HFFc6 (cell line): ENCODE data around the gene COL23A1. TPM values are rescaled to one million over a fixed set of nuclear protein-coding genes. Genes with fewer than 3 reads are reported as not detected.

Experiments
- DNase-seq: peaks from one replicate; pipeline ENCODE4 v3.0.0-alpha.2; 2018
- H3K27ac Mint-ChIP-seq: 2 replicates; pipeline ENCODE4 v1.8.0; 2020; ENCODE audit warnings: mild to moderate bottlenecking, mixed read lengths
- H3K27me3 Mint-ChIP-seq: 2 replicates; pipeline ENCODE4 v1.8.0; 2021; ENCODE audit warnings: mild to moderate bottlenecking, moderate library complexity, mixed read lengths; ENCODE audit not compliant: insufficient read depth
- H3K36me3 Mint-ChIP-seq: 2 replicates; pipeline ENCODE4 v1.8.0; 2021; ENCODE audit warnings: low read depth, mixed read lengths
- H3K4me1 Mint-ChIP-seq: 2 replicates; pipeline ENCODE4 v1.8.0; 2020; ENCODE audit warnings: low read depth, mixed read lengths
- H3K4me3 Mint-ChIP-seq: 2 replicates; pipeline ENCODE4 v1.8.0; 2020; ENCODE audit warnings: mild to moderate bottlenecking, moderate library complexity, mixed read lengths
- H3K9me3 Mint-ChIP-seq: 2 replicates; pipeline ENCODE4 v1.8.0; 2020; ENCODE audit warnings: mild to moderate bottlenecking, mixed read lengths
- CTCF ChIP-seq: fragments of 200-600 bp; sonication (generic); IDR thresholded peaks from 2 replicates; pipeline ENCODE4 v1.5.0; 2021; ENCODE audit warnings: antibody characterized with exemption, mild to moderate bottlenecking
- total RNA-seq, 6 experiments: library from RNA; stranded (reverse); fragmentation: NEBNext Ultra II Directional; extraction: Animal tissue kit (Norgen Biotek cat#: 25700); gene quantifications; 2 replicates in 1 of 6; 3 replicates in 5 of 6; pipeline ENCODE4 v1.2.3, GENCODE V29; 2021

The COL23A1 gene
- total RNA-seq, 6 experiments from 2014 or later, result not detected

DNA sequence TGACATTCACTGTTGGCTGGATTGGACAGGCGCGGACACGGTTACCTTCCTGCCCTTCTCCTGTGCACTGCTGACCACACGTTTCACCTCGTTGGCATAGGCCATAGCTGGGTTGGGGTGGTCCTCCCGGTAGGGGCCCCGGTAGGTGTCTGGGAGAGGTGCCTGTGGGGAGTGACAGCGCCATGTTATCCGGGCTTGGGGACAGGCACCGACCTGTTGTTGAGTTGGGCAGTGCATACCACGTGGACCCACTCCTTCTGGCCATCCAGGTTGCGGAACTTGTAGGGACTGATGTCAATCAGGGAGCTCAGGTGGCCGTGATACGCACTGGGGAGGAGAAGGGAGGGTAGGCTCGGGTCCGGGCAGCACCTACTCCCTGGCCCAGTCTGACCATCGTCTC lies 365.8 kb downstream of the COL23A1 start:
- no peak for TF ChIP-seq CTCF
- Mint-ChIP-seq H3K9me3 (no peaks in the 10 kb centered on the region; the same call in 1 of the 2 replicates), H3K27ac (no peak overlapping the region), H3K4me3 (no peak overlapping the region), H3K4me1 (peaks cover 23% of the 10 kb centered on the region), H3K36me3 (peaks cover 47% of the 10 kb centered on the region), H3K27me3 (peaks cover 3% of the 10 kb centered on the region)
- no peak for DNase-seq

DNA sequence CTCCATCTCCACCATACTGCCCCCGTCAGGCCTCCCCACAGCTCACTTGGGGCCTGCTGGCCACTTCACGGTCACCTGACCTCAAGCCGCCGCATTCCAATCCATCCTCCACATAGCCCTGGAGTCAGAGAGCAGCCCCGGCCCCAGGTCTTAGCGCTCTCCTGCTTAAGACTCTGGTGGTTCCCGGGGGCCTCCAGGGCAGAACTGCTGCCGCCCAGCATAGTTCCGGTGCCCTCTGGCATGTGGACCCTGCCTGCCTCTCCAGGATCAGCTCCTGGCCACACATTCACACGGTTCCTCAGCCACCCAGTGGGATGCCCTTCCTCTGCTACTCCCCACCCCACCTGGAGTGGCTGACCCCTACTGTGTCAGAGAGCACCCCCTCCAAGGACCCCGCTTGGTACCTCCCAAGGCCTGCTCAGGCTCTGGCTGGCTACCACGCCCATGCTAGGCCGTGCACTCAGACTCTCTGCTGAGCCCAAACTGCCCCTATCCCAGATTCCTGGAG lies 366.3 kb downstream of the COL23A1 start:
- Mint-ChIP-seq H3K27ac (no peak overlapping the region), H3K27me3 (peaks cover 1% of the 10 kb centered on the region; the same call in 1 of the 2 replicates), H3K4me1 (peaks cover 20% of the 10 kb centered on the region), H3K4me3 (no peak overlapping the region), H3K9me3 (no peaks in the 10 kb centered on the region; the same call in 1 of the 2 replicates), H3K36me3 (peaks cover 48% of the 10 kb centered on the region)
- TF ChIP-seq CTCF, result no peak
- no peak for DNase-seq

DNA sequence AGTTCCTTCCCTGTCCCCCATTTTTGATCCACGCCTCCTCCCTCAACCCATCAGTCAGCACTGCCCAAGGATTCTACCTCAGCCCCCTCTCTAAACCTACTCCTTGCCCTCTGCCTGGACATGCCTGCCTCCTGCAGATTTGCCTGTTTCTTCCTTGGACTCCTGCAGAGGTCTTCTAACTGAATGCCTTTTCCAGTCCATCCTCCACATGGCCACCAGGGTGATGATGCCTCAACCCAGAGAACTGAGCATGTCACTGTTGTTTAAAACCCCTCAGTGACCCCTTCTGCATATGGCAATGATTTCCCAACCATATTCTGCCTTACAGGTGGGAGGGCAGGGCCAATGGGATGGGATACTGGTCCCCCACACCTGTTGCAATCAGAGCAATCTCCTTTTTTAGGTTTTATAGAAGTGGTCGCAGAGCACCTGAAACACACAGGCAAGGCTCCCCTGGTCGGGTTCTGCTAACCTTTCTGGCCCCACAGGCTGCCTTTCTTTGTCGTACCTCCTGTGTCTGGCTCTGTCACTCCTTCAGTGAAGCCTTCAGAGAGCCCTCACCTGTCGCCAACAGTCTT lies 366.9 kb downstream of the COL23A1 start:
- no peak overlapping the region for H3K4me3 Mint-ChIP-seq
- TF ChIP-seq CTCF, result peak; percentile 36; the same call in 1 of the 2 replicates
- H3K27me3 Mint-ChIP-seq, result peaks cover 1% of the 10 kb centered on the region; the same call in 1 of the 2 replicates
- no peak for DNase-seq
- no peak overlapping the region for H3K27ac Mint-ChIP-seq
- peaks cover 49% of the 10 kb centered on the region for H3K36me3 Mint-ChIP-seq
- H3K9me3 Mint-ChIP-seq, result no peaks in the 10 kb centered on the region; the same call in 1 of the 2 replicates
- peaks cover 14% of the 10 kb centered on the region for H3K4me1 Mint-ChIP-seq

DNA sequence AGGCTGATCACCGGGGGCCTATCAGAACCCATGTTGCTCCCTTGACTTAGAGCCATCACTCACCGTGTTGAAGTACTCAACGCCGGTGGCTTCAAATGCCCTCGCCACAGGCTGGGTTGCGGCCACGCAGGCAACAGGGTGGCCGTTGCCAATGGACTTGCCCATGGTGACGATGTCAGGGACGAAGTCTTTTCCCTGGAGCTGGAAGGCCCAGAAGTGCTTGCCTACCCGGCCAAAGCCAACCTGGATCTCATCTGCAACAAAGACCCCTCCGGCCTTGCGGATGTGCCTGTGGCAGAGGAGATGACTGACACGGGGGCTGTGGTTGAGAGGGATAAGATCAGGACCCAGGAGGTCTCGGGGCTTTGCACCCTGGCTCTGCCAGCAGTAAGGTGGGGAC lies 367.9 kb downstream of the COL23A1 start:
- DNase-seq, result no peak
- H3K27ac Mint-ChIP-seq, result no peak overlapping the region
- no peaks in the 10 kb centered on the region; the same call in 1 of the 2 replicates for H3K27me3 Mint-ChIP-seq
- H3K9me3 Mint-ChIP-seq, result no peaks in the 10 kb centered on the region; the same call in 1 of the 2 replicates
- peaks cover 4% of the 10 kb centered on the region for H3K4me1 Mint-ChIP-seq
- no peak overlapping the region for H3K4me3 Mint-ChIP-seq
- peaks cover 39% of the 10 kb centered on the region for H3K36me3 Mint-ChIP-seq
- no peak for TF ChIP-seq CTCF

DNA sequence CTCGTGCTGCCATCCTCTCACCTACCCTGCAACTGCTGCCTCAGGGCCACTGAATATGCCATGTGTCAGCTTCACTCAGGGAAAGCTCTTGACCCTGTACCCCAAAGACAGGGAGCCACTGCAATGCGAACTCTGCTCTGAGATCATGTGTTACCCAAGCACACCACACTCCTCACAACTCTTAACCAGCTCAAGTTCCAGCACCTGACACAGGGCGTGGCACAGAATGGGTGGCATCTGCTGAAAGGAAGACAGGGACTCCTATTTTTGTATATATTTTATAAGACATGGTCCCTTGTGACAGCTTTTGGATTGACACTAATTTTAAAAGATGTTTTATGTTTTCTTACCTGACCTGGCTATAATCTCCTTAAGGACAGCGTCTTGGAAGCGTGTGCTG lies 368.3 kb downstream of the COL23A1 start:
- no peak for DNase-seq
- no peak for TF ChIP-seq CTCF
- H3K4me3 Mint-ChIP-seq, result no peak overlapping the region
- H3K9me3 Mint-ChIP-seq, result no peaks in the 10 kb centered on the region; the same call in 1 of the 2 replicates
- peaks cover under 1% of the 10 kb centered on the region; the same call in 1 of the 2 replicates for H3K27me3 Mint-ChIP-seq
- no peaks in the 10 kb centered on the region; the same call in 1 of the 2 replicates for H3K4me1 Mint-ChIP-seq
- H3K27ac Mint-ChIP-seq, result peak overlapping the region; percentile 11; the same call in 1 of the 2 replicates
- peaks cover 35% of the 10 kb centered on the region for H3K36me3 Mint-ChIP-seq
